MCF 10A (cell line): ENCODE data around the gene PTPRN2. TPM values are rescaled to one million over a fixed set of nuclear protein-coding genes. Genes with fewer than 3 reads are reported as not detected.

Experiments
- BruUV-seq: library from RNA; stranded (reverse); fragments of 400-500 nt; replicated peaks from 2 replicates; lab custom pipeline; 2021; lab: Mats Ljungman, UMichigan
- CTCF ChIA-PET: fragments of 300-600 bp; sonication (Branson Sonifier 250); formaldehyde crosslinking; extraction: SDS; loops from one replicate; lab custom pipeline; 2021; ENCODE audit warnings: antibody characterized with exemption, inconsistent platforms; lab: Yijun Ruan, JAX
- POLR2A ChIA-PET: fragments of 300-600, 350-650 bp; sonication (Branson Sonifier 250); formaldehyde crosslinking; extraction: SDS; loops from one replicate; lab custom pipeline; 2020; ENCODE audit warnings: antibody characterized with exemption, inconsistent platforms; lab: Yijun Ruan, JAX
- DNase-seq: peaks from one replicate; pipeline ENCODE4 v3.0.0-alpha.2; 2018; ENCODE audit not compliant: unreplicated experiment
- H3K27ac Mint-ChIP-seq: one replicate; pipeline ENCODE4 v1.8.0; 2022; ENCODE audit warnings: mild to moderate bottlenecking, low read depth, mixed read lengths; ENCODE audit not compliant: unreplicated experiment
- H3K27me3 Mint-ChIP-seq: one replicate; pipeline ENCODE4 v1.8.0; 2022; ENCODE audit warnings: mixed read lengths; ENCODE audit not compliant: insufficient read depth, unreplicated experiment
- H3K36me3 Mint-ChIP-seq: one replicate; pipeline ENCODE4 v1.8.0; 2022; ENCODE audit warnings: mild to moderate bottlenecking, moderate library complexity, mixed read lengths; ENCODE audit not compliant: insufficient read depth, unreplicated experiment
- H3K4me1 Mint-ChIP-seq: one replicate; pipeline ENCODE4 v1.8.0; 2022; ENCODE audit warnings: mixed read lengths; ENCODE audit not compliant: insufficient read depth, unreplicated experiment
- H3K4me3 Mint-ChIP-seq: one replicate; pipeline ENCODE4 v1.8.0; 2022; ENCODE audit warnings: mild to moderate bottlenecking, moderate library complexity, mixed read lengths; ENCODE audit not compliant: unreplicated experiment
- H3K9me3 Mint-ChIP-seq: one replicate; pipeline ENCODE4 v1.8.0; 2022; ENCODE audit warnings: mixed read lengths; ENCODE audit not compliant: unreplicated experiment
- CTCF ChIP-seq: fragments of 200-600 bp; IDR thresholded peaks from one replicate; pipeline ENCODE4 v1.8.0; 2022; ENCODE audit warnings: antibody characterized with exemption, mild to moderate bottlenecking; ENCODE audit not compliant: unreplicated experiment
- intact Hi-C: fragments of 100-400 bp; cut with micrococcal nuclease; formaldehyde crosslinking; loops from 2 replicates; pipeline ENCODE4 v1.14.1; 2022
- total RNA-seq: library from RNA; stranded (reverse); gene quantifications from 2 replicates; pipeline ENCODE4 v1.2.3, GENCODE V29; 2022

PTPRN2 gene
- total RNA-seq, 1 experiment from 2014 or later = 4.5 TPM

GRCh38 chr7:158165711-158166110 is 421.9 kb downstream of the PTPRN2 start:
- ChIA-PET POLR2A (interaction anchor here (0.8 kb wide), 1 partner anchor 450 kb away, joined by 3 read pairs; no protein-coding TSS in a partner anchor), CTCF (no interaction called here)
- Mint-ChIP-seq H3K27me3 (no peaks in the 10 kb centered on the region), H3K4me3 (no peak overlapping the region), H3K36me3 (peaks cover 17% of the 10 kb centered on the region), H3K9me3 (peaks cover 30% of the 10 kb centered on the region), H3K27ac (no peak overlapping the region), H3K4me1 (no peaks in the 10 kb centered on the region)
- no TSS peak for BruUV-seq
- TF ChIP-seq CTCF = no peak
- intact Hi-C loops = no loop called here
- DNase-seq = no peak

DNA sequence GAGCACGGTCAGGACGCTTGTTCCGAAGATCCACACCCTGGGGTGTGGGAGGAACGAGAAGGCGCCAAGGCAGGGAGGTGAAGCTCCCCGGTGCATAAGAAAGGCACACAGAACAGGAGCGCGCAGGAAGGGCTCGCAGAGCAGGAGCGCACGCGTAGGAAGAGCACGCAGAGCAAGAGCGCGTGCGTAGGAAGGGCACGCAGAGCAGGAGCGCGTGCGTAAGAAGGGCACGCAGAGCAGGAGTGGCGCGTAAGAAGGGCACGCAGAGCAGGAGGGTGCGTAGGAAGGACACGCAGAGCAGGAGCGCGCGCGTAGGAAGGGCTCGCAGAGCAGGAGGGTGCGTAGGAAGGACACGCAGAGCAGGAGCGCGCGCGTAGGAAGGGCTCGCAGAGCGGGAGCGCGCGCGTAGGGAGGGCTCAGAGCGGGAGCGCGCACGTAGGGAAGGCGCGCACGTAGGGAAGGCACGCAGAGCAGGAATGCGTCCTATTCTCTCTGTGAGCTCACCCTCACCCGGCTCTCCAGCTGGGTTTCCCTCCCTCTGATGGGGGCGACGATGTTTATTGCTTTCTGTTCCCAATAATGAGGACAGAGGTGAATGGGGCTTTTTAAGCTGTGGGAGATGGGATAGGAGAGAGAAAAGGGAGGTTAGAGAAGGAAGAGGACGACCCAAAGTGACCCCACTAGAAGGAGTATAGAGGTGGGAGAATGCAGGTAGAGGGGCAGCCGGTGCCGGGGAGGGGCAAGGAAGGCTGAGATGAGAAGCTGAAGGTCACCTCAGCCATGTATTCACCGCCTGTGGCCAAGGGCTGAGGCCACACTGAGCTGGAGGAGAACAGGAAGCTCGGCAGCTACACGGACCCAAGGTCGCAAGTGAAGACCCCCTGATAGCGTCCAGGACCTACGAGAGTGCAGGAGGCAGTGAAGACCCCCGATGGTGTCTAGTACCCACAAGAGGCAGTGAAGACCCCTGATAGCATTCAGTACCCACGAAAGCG is 423.2 kb downstream of the PTPRN2 start:
- TF ChIP-seq CTCF = no peak
- BruUV-seq = no TSS peak
- CTCF ChIA-PET = interaction anchor here (0.7 kb wide), 1 partner anchor 153 kb away, joined by 3 read pairs; no protein-coding TSS in a partner anchor
- DNase-seq = no peak
- intact Hi-C loops = no loop called here
- Mint-ChIP-seq H3K36me3 (peaks cover 17% of the 10 kb centered on the region), H3K27me3 (no peaks in the 10 kb centered on the region), H3K4me3 (no peak overlapping the region), H3K4me1 (no peaks in the 10 kb centered on the region), H3K9me3 (peaks cover 30% of the 10 kb centered on the region), H3K27ac (no peak overlapping the region)
- POLR2A ChIA-PET = no interaction called here

GRCh38 chr7:158161194-158161593 is 426.4 kb downstream of the PTPRN2 start:
- no peak overlapping the region for H3K4me3 Mint-ChIP-seq
- H3K36me3 Mint-ChIP-seq = peaks cover 7% of the 10 kb centered on the region
- no peak for DNase-seq
- no peak overlapping the region for H3K27ac Mint-ChIP-seq
- POLR2A ChIA-PET = interaction anchor here (0.7 kb wide), 1 partner anchor 350 kb away, joined by 3 read pairs; no protein-coding TSS in a partner anchor
- H3K9me3 Mint-ChIP-seq = peaks cover 30% of the 10 kb centered on the region
- BruUV-seq = no TSS peak
- no peak for TF ChIP-seq CTCF
- intact Hi-C loops = no loop called here
- CTCF ChIA-PET = no interaction called here
- no peaks in the 10 kb centered on the region for H3K27me3 Mint-ChIP-seq
- H3K4me1 Mint-ChIP-seq = no peaks in the 10 kb centered on the region

DNA sequence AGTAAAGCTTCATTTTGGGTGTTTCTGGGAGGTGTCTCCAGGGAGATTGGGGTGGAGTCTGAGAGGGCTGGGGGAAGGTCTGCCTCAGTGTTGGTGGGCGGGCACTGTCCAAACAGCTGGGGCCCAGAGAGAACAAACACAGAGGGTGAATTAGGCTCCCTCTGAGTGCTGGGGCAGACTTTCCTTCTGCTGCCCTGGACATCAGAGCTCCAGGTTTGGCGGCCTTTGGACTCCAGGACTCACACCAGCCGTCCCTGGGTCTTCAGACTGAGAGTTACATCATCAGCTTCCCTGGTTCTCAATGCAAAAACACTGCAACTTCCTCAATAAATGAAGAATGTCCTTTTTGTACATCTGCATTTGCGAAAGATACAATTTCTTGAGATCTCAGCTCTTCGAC is 427.4 kb downstream of the PTPRN2 start:
- Mint-ChIP-seq H3K36me3 (peaks cover 7% of the 10 kb centered on the region), H3K27ac (no peak overlapping the region), H3K4me3 (no peak overlapping the region), H3K4me1 (no peaks in the 10 kb centered on the region), H3K9me3 (peaks cover 38% of the 10 kb centered on the region), H3K27me3 (no peaks in the 10 kb centered on the region)
- TF ChIP-seq CTCF = no peak
- POLR2A ChIA-PET = interaction anchor here (0.7 kb wide), 1 partner anchor 349 kb away, joined by 3 read pairs; no protein-coding TSS in a partner anchor
- no peak for DNase-seq
- intact Hi-C loops = no loop called here
- no TSS peak for BruUV-seq
- CTCF ChIA-PET = no interaction called here
